Measurements from ENCODE around the gene PDHB. TPM values are rescaled to one million over a fixed set of nuclear protein-coding genes. Genes with fewer than 3 reads are reported as not detected.
"Not testable (repeated sequence)": the region's sequence is repeated elsewhere in the genome, so short reads cannot be mapped to it uniquely, and the experiment has no call there.

Gene PDHB
- polyA plus RNA-seq, 3 donors: 95.7 to 118 (median 118) TPM

- DNase-seq (ENCODE audit: extremely low read depth in 1 of 11, low read depth in 9 of 11, low spot score in 4 of 11): peak in 10 of 11 donors; percentile 19 to 56 (median 34)
Observed at GRCh38 chr3:58463181-58463941, 29.7 kb upstream of the PDHB start.

DNA sequence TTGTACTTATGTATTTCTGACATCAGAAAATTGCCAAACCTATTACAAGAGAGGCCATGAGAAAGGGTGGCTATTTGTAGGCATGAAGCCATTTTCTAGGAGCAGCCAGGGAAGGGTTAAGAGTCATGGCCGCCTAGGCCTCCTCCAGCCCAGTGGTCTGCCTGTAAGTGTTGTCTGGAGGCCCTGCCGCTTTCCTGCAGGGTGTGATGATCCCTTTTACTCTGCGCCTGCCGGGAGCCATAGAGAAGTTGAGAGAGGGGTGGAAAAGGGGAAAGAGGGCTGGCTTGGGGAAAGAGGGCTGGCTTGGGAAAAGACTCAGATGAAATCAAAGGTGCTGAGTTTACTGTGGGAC lies 29.2 kb upstream of the PDHB start:
- no peak for DNase-seq (ENCODE audit: extremely low read depth in 1 of 11, low read depth in 9 of 11, low spot score in 4 of 11)

- DNase-seq (ENCODE audit: extremely low read depth in 1 of 11, low read depth in 9 of 11, low spot score in 4 of 11): no peak
Observed at GRCh38 chr3:58459160-58459559, 25.5 kb upstream of the PDHB start.

DNA sequence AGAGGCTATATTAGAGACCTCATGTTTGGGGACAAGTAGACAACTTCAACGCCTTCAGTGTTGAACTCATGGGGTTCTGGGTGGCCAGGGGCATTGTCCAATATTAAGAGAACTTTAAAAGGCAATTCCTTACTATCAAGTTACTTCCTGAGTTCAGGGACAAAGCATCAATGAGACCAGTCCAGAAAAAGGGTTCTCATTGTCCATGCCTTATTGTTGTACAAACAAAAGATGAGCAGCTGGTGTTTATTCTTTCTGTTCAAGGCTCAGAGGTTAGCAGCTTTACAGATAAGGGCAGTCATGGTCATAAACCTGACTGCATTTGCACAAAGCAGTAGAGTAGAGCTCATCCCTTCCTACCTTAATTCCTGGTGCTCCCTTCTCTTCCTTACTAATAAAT lies 18.5 kb upstream of the PDHB start:
- no peak for DNase-seq (ENCODE audit: extremely low read depth in 1 of 11, low read depth in 9 of 11, low spot score in 4 of 11)

GRCh38 chr3:58441514-58442450 lies 8.2 kb upstream of the PDHB start:
- no peak for DNase-seq (ENCODE audit: extremely low read depth in 1 of 11, low read depth in 9 of 11, low spot score in 4 of 11)

GRCh38 chr3:58440996-58441355 lies 7.3 kb upstream of the PDHB start:
- not testable (repeated sequence) for DNase-seq (ENCODE audit: extremely low read depth in 1 of 11, low read depth in 9 of 11, low spot score in 4 of 11)

DNA sequence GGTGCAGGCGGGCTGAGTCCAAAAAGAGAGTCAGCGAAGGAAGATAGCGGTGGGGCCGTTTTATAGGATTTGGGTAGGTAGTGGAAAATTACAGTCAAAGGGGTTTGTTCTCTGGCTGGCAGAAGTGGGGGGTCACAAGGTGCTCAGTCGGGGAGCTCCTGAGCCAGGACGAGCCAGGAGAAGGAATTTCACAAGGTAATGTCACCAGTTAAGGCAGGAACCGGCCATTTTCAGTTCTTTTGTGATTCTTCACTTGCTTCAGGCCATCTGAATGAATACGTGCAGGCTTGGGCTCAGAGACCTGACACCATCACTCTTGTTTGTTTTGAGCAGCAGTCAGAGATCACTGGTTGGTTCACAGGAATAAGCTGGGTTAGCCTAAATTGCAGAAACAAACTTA lies 3.6 kb upstream of the PDHB start:
- not testable (repeated sequence) for DNase-seq (ENCODE audit: extremely low read depth in 1 of 11, low read depth in 9 of 11, low spot score in 4 of 11)

- no peak for DNase-seq (ENCODE audit: extremely low read depth in 1 of 11, low read depth in 9 of 11, low spot score in 4 of 11)
Observed at GRCh38 chr3:58434990-58435389, 1.4 kb upstream of the PDHB start.

DNA sequence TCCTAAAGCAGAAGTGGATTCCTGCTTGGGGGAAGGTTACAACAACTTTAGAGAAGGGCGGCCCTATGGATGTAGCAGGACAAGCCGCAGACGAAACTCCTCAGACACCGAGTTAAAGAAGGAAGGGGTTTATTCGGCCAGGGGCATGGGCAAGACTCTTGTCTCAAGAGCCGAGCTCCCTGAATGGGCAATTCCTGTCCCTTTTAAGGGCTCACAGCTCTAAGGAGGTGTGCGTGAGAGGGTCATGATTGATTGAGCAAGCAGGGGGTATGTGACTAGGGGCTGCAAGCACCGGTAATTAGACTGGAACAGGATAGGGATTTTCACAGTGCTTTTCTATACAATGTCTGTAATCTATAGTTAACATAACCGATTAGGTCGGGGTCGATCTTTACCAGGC lies 879 bp upstream of the PDHB start:
- DNase-seq (ENCODE audit: extremely low read depth in 1 of 11, low read depth in 9 of 11, low spot score in 4 of 11): no peak

GRCh38 chr3:58434168-58434504 lies 504 bp upstream of the PDHB start:
- no peak for DNase-seq (ENCODE audit: extremely low read depth in 1 of 11, low read depth in 9 of 11, low spot score in 4 of 11)

DNA sequence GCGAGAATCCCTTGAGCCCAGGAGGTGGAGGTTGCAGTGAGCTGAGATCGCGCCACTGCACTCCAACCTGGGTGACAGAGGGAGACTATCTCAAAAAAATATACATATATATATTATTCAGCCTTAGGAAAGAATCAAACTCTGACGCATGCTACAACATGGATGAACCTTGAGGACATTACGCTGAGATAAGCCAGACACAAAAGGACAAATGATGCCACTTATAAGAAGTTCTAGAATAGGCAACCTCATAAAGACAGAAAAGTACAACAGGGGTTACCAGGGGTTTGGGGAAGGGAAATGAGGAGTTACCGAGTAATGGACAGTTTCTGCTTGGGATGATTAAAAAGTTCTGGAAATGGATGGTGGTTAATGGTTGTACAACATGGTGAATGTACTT lies 727 bp downstream of the PDHB start:
- DNase-seq (ENCODE audit: extremely low read depth in 1 of 11, low read depth in 9 of 11, low spot score in 4 of 11): no peak

DNA sequence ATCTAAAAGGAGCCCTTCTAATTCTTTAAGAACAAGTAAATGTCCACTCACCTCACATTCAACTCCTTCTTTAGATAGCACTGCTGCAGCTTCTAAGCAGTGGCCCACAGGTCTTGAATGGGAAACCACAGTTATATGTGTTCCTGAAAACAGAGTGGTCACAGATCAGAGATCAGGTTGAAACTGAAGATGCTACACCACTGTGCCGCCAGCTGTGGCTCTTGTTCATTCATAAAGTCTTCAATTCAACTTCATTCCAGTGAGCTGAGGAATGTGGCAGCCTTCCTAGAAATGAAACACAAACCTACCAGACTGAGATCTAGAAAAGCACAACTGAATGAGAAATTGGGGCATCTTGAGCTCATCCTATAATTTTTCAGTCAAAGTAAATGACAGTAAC lies 4.0 kb downstream of the PDHB start:
- no peak for DNase-seq (ENCODE audit: extremely low read depth in 1 of 11, low read depth in 9 of 11, low spot score in 4 of 11)

GRCh38 chr3:58427661-58428361 lies 5.8 kb downstream of the PDHB start:
- DNase-seq (ENCODE audit: extremely low read depth in 1 of 11, low read depth in 9 of 11, low spot score in 4 of 11): no peak

GRCh38 chr3:58425782-58426181 lies 7.8 kb downstream of the PDHB start:
- no peak for DNase-seq (ENCODE audit: extremely low read depth in 1 of 11, low read depth in 9 of 11, low spot score in 4 of 11)

DNA sequence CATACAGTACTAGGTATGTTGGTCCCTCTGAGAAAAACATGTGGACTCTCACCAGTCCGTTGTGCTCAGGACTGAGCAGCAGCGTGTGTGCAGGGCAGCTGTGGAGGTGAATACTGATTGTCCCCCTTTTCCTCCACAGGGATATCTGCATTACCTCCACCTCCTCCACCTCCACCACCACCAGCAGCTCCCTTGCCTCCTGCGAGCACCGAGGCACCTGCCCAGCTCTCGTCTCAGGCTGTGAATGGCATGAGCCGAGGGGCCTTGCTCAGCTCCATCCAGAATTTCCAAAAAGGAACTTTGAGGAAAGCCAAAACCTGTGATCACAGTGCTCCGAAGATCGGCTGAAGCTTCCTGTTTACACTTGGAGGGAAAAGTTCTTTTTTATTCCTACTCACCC lies 9.0 kb downstream of the PDHB start:
- no peak for DNase-seq (ENCODE audit: extremely low read depth in 1 of 11, low read depth in 9 of 11, low spot score in 4 of 11)

- peak in 1 of 11 donors; percentile 10 for DNase-seq (ENCODE audit: extremely low read depth in 1 of 11, low read depth in 9 of 11, low spot score in 4 of 11)
Observed at GRCh38 chr3:58422756-58423325, 10.8 kb downstream of the PDHB start.

GRCh38 chr3:58421004-58421403 lies 12.6 kb downstream of the PDHB start:
- no peak for DNase-seq (ENCODE audit: extremely low read depth in 1 of 11, low read depth in 9 of 11, low spot score in 4 of 11)

DNA sequence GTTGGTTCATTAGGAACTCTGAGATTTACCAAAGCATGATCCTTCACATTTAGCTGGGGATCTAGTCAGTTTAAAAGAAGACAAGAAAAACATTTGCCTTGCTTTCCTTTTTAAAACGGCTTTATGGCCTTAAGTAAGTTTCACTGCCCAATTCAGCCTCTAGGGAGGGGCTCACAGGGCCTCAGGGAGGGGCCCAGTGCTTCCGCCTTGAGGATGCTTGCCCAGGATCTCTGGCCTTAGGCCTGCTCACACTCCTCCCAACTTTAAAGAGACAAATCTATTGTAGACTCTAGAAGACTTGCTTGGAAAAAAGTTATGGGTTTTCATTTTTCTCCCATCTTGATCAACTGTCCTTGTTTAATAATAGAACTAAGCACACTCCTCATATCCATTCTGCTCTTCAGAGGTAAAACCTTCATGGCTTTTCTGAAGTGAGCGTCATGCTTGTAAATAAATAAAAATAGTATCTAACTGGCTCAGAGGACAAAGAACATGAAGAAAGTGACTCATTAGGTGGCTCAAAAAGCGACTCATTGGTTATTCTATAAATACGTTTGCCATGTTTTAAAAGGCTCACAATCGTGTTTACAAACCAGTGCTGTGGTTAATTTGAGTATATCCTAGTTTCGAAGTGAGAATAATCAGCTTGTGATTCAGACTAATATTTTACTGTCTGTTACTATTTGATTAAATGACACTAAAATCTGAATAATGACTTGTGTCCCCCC lies 13.7 kb downstream of the PDHB start:
- DNase-seq (ENCODE audit: extremely low read depth in 1 of 11, low read depth in 9 of 11, low spot score in 4 of 11): no peak

DNA sequence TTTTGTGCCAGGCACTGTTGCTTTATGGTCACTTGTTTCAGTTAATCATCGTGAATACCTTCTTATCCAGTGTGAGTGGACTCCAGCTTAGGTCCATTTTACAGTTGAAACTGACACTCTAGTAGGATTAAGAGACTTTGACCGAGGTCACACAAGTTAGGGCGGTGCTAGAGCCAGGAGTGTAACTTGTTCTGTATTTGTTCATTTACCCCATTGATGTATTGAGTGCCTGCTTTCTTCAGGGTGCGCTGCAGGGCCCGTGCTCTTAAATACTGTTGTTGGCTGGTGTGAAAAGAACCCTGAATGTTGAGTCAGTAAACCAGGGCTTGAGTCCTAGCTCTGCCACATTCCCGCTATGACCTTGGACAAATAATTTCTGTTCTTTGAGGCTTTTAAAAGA lies 15.4 kb downstream of the PDHB start:
- DNase-seq (ENCODE audit: extremely low read depth in 1 of 11, low read depth in 9 of 11, low spot score in 4 of 11): no peak

Data from renal cortex interstitium (tissue), 11 donors.